ENCODE measurements around the gene NCOA1. TPM values are rescaled to one million over a fixed set of nuclear protein-coding genes. Genes with fewer than 3 reads are reported as not detected.

NCOA1 gene
- total RNA-seq, 1 donor from 2014 or later, result 46.9 TPM

DNA sequence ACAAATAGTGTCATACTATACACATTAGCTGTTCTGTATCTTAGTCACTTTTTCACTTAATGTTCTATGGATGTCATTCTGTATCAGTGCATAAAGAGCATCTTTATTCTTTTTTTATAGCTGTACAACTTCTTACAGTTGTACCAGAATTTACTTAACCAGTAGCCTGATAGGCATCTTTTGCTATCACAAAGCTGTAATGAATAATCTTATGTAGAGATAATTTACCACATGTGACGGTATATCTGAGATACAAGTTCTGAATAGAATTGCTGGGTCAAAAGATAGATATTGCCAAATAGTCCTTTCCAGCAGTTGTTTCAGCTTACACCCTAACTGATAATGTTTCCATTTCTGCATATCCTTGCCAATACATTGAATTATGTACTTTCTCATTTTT lies 232.1 kb downstream of the NCOA1 start:
- Histone ChIP-seq H3K4me1 (peaks cover 9% of the 10 kb centered on the region), H3K9me3 (no peaks in the 10 kb centered on the region), H3K4me3 (no peak overlapping the region), H3K36me3 (peaks cover 6% of the 10 kb centered on the region), H3K27me3 (no peaks in the 10 kb centered on the region), H3K27ac (no peak overlapping the region)
- DNase-seq (no peak), ATAC-seq (no peak)
- TF ChIP-seq, protein P1, sequence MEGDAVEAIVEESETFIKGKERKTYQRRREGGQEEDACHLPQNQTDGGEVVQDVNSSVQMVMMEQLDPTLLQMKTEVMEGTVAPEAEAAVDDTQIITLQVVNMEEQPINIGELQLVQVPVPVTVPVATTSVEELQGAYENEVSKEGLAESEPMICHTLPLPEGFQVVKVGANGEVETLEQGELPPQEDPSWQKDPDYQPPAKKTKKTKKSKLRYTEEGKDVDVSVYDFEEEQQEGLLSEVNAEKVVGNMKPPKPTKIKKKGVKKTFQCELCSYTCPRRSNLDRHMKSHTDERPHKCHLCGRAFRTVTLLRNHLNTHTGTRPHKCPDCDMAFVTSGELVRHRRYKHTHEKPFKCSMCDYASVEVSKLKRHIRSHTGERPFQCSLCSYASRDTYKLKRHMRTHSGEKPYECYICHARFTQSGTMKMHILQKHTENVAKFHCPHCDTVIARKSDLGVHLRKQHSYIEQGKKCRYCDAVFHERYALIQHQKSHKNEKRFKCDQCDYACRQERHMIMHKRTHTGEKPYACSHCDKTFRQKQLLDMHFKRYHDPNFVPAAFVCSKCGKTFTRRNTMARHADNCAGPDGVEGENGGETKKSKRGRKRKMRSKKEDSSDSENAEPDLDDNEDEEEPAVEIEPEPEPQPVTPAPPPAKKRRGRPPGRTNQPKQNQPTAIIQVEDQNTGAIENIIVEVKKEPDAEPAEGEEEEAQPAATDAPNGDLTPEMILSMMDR (IDR thresholded peaks at IDR 0.05), result no peak
- intact Hi-C loops (cut with DNase I), result no loop called here

DNA sequence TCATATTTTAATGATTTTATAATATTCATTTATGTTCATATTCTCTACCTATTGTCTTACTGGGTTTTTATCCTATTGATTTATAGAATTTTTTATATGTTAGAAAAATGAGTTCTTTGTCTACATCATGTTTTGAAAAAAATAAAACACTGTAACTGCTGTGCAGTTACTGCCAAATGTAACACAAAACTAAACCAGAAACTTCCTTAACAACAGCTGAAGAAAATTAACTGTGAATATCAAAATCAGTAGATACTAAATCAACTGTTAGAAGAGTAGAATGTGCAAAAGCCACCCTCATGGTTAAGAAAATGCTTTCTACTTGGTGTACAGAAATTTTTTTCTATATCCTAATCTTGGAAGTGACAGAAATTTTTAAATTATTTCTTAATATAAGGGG lies 232.6 kb downstream of the NCOA1 start:
- TF ChIP-seq, protein P1 (IDR thresholded peaks at IDR 0.05), result no peak
- ATAC-seq (no peak), DNase-seq (no peak)
- H3K9me3 ChIP-seq, result no peaks in the 10 kb centered on the region
- H3K36me3 ChIP-seq, result peaks cover 11% of the 10 kb centered on the region
- H3K27ac ChIP-seq, result no peak overlapping the region
- intact Hi-C loops (cut with DNase I), result no loop called here
- H3K27me3 ChIP-seq, result no peaks in the 10 kb centered on the region
- no peak overlapping the region for H3K4me3 ChIP-seq
- H3K4me1 ChIP-seq, result peaks cover 9% of the 10 kb centered on the region

DNA sequence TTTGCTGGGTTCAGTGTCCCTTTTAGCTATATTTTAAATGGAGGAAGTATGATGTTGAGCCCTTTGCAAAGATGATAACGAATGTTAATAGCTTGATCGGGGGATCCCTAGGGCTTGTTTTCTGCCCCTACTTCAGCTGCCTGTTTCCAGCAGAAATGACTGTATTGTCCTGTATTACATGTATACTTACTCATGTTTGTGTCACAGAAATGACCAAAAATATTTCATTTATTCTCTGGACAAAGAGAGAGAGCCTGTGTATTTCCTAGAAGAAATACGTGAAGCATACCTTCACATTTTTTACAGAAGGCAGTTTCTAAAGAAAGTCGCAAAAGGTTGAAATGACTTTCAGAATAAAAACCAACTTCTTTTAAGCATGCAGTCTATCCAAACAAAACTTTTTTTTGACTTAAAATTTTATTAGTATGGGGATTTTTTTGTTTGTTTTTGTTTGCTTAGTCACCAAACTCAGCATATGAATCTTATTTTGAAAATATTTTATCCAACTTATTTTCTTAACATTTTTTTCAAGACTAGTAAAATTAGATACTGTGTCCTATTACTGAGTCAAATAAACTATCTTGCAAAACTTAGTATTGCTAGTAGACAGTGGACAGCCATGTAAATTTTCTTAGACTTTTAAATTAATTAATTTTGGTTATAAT lies 233.2 kb downstream of the NCOA1 start:
- intact Hi-C loops (cut with DNase I), result no loop called here
- peaks cover 9% of the 10 kb centered on the region for H3K4me1 ChIP-seq
- no peak for DNase-seq

DNA sequence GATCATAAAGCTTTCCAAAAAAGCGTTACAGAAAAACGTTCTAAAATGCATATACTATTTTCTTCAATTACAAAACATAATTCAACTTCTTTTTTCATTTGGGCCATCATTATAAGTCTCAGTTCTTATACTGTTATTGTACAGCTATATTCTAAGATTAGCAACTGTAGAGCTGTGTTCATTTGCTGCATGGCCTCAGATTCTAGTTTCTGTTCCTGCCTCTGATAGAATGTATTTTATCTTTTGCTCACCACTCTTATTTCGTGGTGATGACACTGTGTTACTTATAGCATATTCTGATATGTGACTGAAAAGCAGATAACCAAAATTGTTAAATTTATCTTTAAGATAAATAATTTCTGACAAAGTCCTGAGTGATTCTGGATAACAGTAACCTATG lies 234.9 kb downstream of the NCOA1 start:
- Histone ChIP-seq H3K4me3 (no peak overlapping the region), H3K9me3 (no peaks in the 10 kb centered on the region), H3K27ac (no peak overlapping the region), H3K27me3 (no peaks in the 10 kb centered on the region), H3K36me3 (peaks cover 27% of the 10 kb centered on the region), H3K4me1 (peaks cover 9% of the 10 kb centered on the region)
- TF ChIP-seq, protein P1 (IDR thresholded peaks at IDR 0.05), result no peak
- intact Hi-C loops (cut with DNase I), result no loop called here
- DNase-seq, result no peak
- ATAC-seq, result no peak

More for the DNA sequence above, 233.2 kb downstream of the NCOA1 start:
- TF ChIP-seq, protein P1 (IDR thresholded peaks at IDR 0.05), result no peak
- no peak for ATAC-seq
- Histone ChIP-seq H3K9me3 (no peaks in the 10 kb centered on the region), H3K4me3 (no peak overlapping the region), H3K36me3 (peaks cover 17% of the 10 kb centered on the region), H3K27me3 (no peaks in the 10 kb centered on the region), H3K27ac (no peak overlapping the region)

DNA sequence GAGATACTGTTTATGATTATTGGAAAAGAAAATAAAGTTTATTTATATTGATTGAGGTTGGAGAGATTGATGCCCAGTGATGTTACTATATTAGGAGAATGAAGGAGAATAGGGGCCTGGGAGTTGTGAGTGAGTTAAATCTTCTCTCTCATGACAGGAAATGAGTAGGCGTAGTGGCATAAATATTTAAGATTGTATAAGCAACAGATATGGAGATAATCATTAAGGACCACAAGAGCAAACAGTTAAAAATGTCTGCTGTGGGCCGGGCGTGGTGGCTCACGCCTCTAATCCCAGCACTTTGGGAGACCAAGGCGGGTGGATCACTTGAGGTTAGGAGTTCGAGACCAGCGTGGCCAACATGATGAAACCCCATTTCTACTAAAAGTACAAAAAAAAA lies 239.4 kb downstream of the NCOA1 start:
- no peaks in the 10 kb centered on the region for H3K4me1 ChIP-seq
- no peak overlapping the region for H3K27ac ChIP-seq
- no peak overlapping the region for H3K4me3 ChIP-seq
- H3K9me3 ChIP-seq, result no peaks in the 10 kb centered on the region
- no peak for DNase-seq
- peaks cover 27% of the 10 kb centered on the region for H3K36me3 ChIP-seq
- ATAC-seq, result no peak
- TF ChIP-seq, protein P1 (IDR thresholded peaks at IDR 0.05), result no peak
- no peaks in the 10 kb centered on the region for H3K27me3 ChIP-seq
- intact Hi-C loops (cut with DNase I), result no loop called here

DNA sequence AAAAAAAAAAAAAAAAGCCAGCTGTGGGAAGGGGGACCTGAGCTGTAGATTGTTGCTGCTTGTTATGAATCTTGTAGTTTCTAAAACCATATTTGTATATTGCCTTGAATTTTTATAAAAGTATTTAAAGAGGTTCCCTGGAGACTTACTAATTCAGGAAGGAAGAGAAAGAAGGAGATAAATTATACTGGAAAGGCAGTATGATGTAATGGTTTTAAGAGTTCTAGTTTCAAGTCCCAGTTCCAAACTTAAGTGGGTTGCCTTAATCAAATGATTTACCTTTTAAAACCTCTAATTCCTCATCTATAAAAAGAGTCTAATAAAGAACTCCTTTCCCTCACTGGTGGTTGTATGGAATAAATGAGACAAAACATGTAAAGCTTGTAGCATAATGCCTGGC lies 240.0 kb downstream of the NCOA1 start:
- intact Hi-C loops (cut with DNase I), result no loop called here
- Histone ChIP-seq H3K4me1 (no peaks in the 10 kb centered on the region), H3K27me3 (no peaks in the 10 kb centered on the region), H3K4me3 (no peak overlapping the region), H3K36me3 (peaks cover 27% of the 10 kb centered on the region), H3K9me3 (no peaks in the 10 kb centered on the region), H3K27ac (no peak overlapping the region)
- DNase-seq, result no peak
- TF ChIP-seq, protein P1 (IDR thresholded peaks at IDR 0.05), result no peak
- ATAC-seq, result no peak
